Measurements from ENCODE around the gene SRC. TPM values are rescaled to one million over a fixed set of nuclear protein-coding genes. Genes with fewer than 3 reads are reported as not detected.
A peak's percentile ranks its signal among the peaks of the same experiment; 100 is the strongest.

SRC gene
- total and polyA plus RNA-seq, 2 experiments from 2014 or later: 26.2 to 34.3 TPM

DNA sequence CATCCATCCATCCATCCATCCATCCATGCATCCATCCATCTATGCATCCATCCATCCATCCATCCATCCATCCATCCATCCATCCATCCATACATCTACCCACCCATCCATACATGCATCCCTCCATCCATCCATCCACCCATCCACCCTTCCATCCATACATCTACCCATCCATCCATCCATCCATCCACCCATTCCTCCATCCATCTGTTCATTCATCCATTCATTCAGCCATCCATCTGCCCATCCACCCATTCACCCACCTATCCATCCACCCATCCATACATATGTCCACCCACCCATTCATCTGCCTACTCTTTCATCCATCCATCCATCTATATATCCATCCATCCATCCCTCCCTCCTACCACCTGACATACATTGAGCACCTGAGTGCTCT lies 104.4 kb downstream of the SRC start:
- Histone ChIP-seq H3K36me3 (no peaks in the 10 kb centered on the region), H3K27me3 (no peaks in the 10 kb centered on the region), H3K4me1 (ENCODE audit: low read depth) (no peaks in the 10 kb centered on the region), H3K27ac (no peak overlapping the region), H3K4me3 (no peak overlapping the region), H3K9me3 (ENCODE audit: low read depth) (no peaks in the 10 kb centered on the region)
- TF ChIP-seq, protein P1, sequence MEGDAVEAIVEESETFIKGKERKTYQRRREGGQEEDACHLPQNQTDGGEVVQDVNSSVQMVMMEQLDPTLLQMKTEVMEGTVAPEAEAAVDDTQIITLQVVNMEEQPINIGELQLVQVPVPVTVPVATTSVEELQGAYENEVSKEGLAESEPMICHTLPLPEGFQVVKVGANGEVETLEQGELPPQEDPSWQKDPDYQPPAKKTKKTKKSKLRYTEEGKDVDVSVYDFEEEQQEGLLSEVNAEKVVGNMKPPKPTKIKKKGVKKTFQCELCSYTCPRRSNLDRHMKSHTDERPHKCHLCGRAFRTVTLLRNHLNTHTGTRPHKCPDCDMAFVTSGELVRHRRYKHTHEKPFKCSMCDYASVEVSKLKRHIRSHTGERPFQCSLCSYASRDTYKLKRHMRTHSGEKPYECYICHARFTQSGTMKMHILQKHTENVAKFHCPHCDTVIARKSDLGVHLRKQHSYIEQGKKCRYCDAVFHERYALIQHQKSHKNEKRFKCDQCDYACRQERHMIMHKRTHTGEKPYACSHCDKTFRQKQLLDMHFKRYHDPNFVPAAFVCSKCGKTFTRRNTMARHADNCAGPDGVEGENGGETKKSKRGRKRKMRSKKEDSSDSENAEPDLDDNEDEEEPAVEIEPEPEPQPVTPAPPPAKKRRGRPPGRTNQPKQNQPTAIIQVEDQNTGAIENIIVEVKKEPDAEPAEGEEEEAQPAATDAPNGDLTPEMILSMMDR (IDR thresholded peaks at IDR 0.05; ENCODE audit: low read depth, low read length): no peak
- no peak for DNase-seq (ENCODE audit: low read depth in 1 of 2, low spot score in 1 of 2)

DNA sequence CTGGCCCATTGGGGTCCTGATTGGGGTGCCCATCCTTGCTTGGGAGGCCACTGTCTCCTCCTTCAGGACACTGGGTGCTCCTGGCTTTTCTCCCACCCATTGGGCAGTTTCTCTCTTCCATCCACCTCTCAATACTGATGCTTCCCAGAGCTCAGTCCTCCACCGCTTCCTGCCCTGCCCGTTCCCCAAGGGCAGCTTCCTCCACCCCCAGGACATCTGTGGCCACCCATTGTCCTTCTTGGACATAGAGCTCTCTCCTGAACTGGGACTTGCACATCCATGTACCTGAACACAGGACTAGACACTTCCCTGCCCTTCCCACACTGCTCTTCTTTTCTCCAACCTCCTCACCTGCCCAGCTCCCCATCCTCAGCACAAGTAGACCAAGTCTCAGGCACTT lies 105.7 kb downstream of the SRC start:
- no peaks in the 10 kb centered on the region for H3K36me3 ChIP-seq
- H3K9me3 ChIP-seq (ENCODE audit: low read depth): no peaks in the 10 kb centered on the region
- no peaks in the 10 kb centered on the region for H3K4me1 ChIP-seq (ENCODE audit: low read depth)
- H3K27ac ChIP-seq: no peak overlapping the region
- TF ChIP-seq, protein P1 (IDR thresholded peaks at IDR 0.05; ENCODE audit: low read depth, low read length): no peak
- H3K27me3 ChIP-seq: no peaks in the 10 kb centered on the region
- DNase-seq (ENCODE audit: low read depth in 1 of 2, low spot score in 1 of 2): no peak
- no peak overlapping the region for H3K4me3 ChIP-seq

DNA sequence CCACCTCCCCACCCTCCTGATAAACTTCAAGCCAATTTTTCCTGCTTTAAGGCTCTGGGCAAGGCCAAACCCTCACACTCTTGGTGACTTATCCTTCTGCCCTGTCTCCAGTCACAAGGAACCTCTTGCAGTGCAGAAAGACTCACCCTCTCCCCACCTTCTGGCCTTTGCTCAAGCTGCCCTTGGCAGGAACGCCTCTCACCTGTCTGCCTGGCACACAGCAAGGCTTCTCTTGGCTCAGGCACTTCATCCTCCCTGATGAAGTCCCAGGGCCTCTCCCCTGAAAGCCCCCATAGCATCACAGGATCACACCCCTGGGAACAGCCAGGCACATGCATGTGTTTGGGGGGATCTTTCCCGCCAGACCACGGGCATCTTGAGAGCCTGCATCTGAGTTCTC lies 106.3 kb downstream of the SRC start:
- no peaks in the 10 kb centered on the region for H3K36me3 ChIP-seq
- DNase-seq (ENCODE audit: low read depth in 1 of 2, low spot score in 1 of 2): no peak
- no peaks in the 10 kb centered on the region for H3K9me3 ChIP-seq (ENCODE audit: low read depth)
- no peak overlapping the region for H3K27ac ChIP-seq
- TF ChIP-seq, protein P1 (IDR thresholded peaks at IDR 0.05; ENCODE audit: low read depth, low read length): no peak
- no peaks in the 10 kb centered on the region for H3K27me3 ChIP-seq
- no peaks in the 10 kb centered on the region for H3K4me1 ChIP-seq (ENCODE audit: low read depth)
- H3K4me3 ChIP-seq: no peak overlapping the region

DNA sequence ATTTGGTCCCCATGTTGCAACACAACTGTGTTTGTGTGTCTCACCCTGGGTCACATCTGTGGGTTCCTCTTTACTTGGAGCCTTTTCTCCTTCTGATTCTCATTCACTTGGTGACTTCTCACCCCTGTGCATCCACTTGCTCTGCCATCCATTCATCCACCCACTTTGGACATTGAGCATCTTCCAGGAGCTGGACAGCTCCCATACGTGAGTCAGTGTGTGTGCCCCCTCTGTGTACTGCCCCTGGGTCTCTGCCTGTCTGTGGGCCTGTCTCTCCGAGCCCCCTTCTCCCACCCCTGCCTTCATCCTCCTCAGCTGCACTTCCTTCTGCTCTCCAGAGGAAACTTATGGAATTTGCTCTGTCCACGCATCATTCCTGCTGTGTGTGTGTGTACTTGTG lies 107.3 kb downstream of the SRC start:
- H3K4me1 ChIP-seq (ENCODE audit: low read depth): no peaks in the 10 kb centered on the region
- H3K27me3 ChIP-seq: no peaks in the 10 kb centered on the region
- peak in 1 of 2 donors; percentile 4 for DNase-seq (ENCODE audit: low read depth in 1 of 2, low spot score in 1 of 2)
- H3K27ac ChIP-seq: no peak overlapping the region
- TF ChIP-seq, protein P1 (IDR thresholded peaks at IDR 0.05; ENCODE audit: low read depth, low read length): no peak
- H3K36me3 ChIP-seq: no peaks in the 10 kb centered on the region
- no peak overlapping the region for H3K4me3 ChIP-seq
- no peaks in the 10 kb centered on the region for H3K9me3 ChIP-seq (ENCODE audit: low read depth)

DNA sequence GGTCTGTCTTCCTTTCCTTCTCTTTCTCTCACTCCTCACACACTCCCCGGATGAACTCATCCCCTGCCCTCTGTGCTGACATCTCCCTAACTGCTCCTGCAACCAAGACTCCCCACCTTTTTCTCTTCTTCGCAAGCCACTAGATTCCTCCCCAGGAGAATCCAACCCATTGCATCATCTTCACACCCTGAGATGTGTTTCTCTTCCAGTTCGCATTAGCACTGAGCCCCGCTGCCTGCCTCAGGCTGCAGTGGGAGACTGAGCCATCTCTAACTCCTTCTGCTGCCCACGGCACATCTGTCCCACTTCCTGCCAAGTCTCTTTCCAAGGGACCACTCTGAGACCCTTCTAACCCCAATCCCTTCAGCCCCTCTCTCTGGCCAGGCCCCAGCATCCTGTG lies 107.9 kb downstream of the SRC start:
- H3K4me1 ChIP-seq (ENCODE audit: low read depth): no peaks in the 10 kb centered on the region
- H3K4me3 ChIP-seq: no peak overlapping the region
- DNase-seq (ENCODE audit: low read depth in 1 of 2, low spot score in 1 of 2): no peak
- H3K27me3 ChIP-seq: no peaks in the 10 kb centered on the region
- no peaks in the 10 kb centered on the region for H3K9me3 ChIP-seq (ENCODE audit: low read depth)
- TF ChIP-seq, protein P1 (IDR thresholded peaks at IDR 0.05; ENCODE audit: low read depth, low read length): no peak
- H3K27ac ChIP-seq: no peak overlapping the region
- H3K36me3 ChIP-seq: no peaks in the 10 kb centered on the region
